GM12874 (cell line): ENCODE measurements around the gene MAP3K19.

Experiments used
- CTCF ChIP-seq: IDR thresholded peaks from 2 replicates; pipeline ENCODE4 v1.5.1; 2011; ENCODE audit warnings: low read depth, mild to moderate bottlenecking, control low read depth, low read length, moderate library complexity; ENCODE audit not compliant: insufficient read depth

MAP3K19 gene

GRCh38 chr2:134979221-134979620 lies 68.0 kb downstream of the MAP3K19 start:
- no peak for TF ChIP-seq CTCF

GRCh38 chr2:134976074-134976702 lies 71.1 kb downstream of the MAP3K19 start:
- TF ChIP-seq CTCF, result no peak

GRCh38 chr2:134975281-134976009 lies 71.8 kb downstream of the MAP3K19 start:
- TF ChIP-seq CTCF, result no peak

- no peak for TF ChIP-seq CTCF
These were observed 73.8 kb downstream of the MAP3K19 start for GRCh38 chr2:134973241-134974138.

- no peak for TF ChIP-seq CTCF
These were observed 89.8 kb downstream of the MAP3K19 start for GRCh38 chr2:134957477-134957876.

- no peak for TF ChIP-seq CTCF
These were observed 91.5 kb downstream of the MAP3K19 start for GRCh38 chr2:134955744-134956143.

- TF ChIP-seq CTCF, result no peak
These were observed 93.2 kb downstream of the MAP3K19 start for GRCh38 chr2:134954065-134954464.
